ENCODE measurements around the gene SIPA1L2.

Gene SIPA1L2

GRCh38 chr1:232675898-232676297 lies 46.0 kb upstream of the SIPA1L2 start:
- Histone ChIP-seq H4K20me1 (ENCODE audit: low read depth, low read length) (no peaks in the 10 kb centered on the region), H3K9me3 (ENCODE audit: insufficient read depth, low read length) (no peaks in the 10 kb centered on the region), H3K9ac (ENCODE audit: low read length) (no peak overlapping the region), H3K4me2 (ENCODE audit: low read depth, low read length, poor library complexity, severe bottlenecking) (no peak overlapping the region), H3K79me2 (ENCODE audit: insufficient read depth, low read length) (no peaks in the 10 kb centered on the region), H2AFZ (ENCODE audit: low read depth, low read length, severe bottlenecking) (no peak overlapping the region), H3K36me3 (ENCODE audit: low read length) (no peaks in the 10 kb centered on the region), H3K27ac (ENCODE audit: low read depth, low read length) (no peak overlapping the region), H3K27me3 (ENCODE audit: low read length) (no peaks in the 10 kb centered on the region), H3F3A (ENCODE audit: insufficient read depth) (no peaks in the 10 kb centered on the region), H3K4me3 (ENCODE audit: insufficient read depth, low read length, poor library complexity, severe bottlenecking) (no peak overlapping the region), H3K9me2 (replicated peaks; ENCODE audit: insufficient read depth, low read length) (no peaks in the 10 kb centered on the region)
- TF ChIP-seq EZH2phosphoT487 (conservative IDR thresholded peaks at IDR 0.05; ENCODE audit: low read length) = no peak
- no peak for TF ChIP-seq CTCF (IDR thresholded peaks at IDR 0.05; ENCODE audit: insufficient read depth, low read length, poor library complexity, severe bottlenecking)

- H3K9me2 ChIP-seq (replicated peaks; ENCODE audit: insufficient read depth, low read length) = no peaks in the 10 kb centered on the region
- no peaks in the 10 kb centered on the region for H3K36me3 ChIP-seq (ENCODE audit: low read length)
- H3K4me2 ChIP-seq (ENCODE audit: low read depth, low read length, poor library complexity, severe bottlenecking) = no peak overlapping the region
- no peaks in the 10 kb centered on the region for H3K79me2 ChIP-seq (ENCODE audit: insufficient read depth, low read length)
- H3K9ac ChIP-seq (ENCODE audit: low read length) = no peak overlapping the region
- no peak overlapping the region for H3K4me3 ChIP-seq (ENCODE audit: insufficient read depth, low read length, poor library complexity, severe bottlenecking)
- no peaks in the 10 kb centered on the region for H3K27me3 ChIP-seq (ENCODE audit: low read length)
- TF ChIP-seq CTCF (IDR thresholded peaks at IDR 0.05; ENCODE audit: insufficient read depth, low read length, poor library complexity, severe bottlenecking) = no peak
- TF ChIP-seq EZH2phosphoT487 (conservative IDR thresholded peaks at IDR 0.05; ENCODE audit: low read length) = no peak
- H3K27ac ChIP-seq (ENCODE audit: low read depth, low read length) = no peak overlapping the region
- no peak overlapping the region for H2AFZ ChIP-seq (ENCODE audit: low read depth, low read length, severe bottlenecking)
- H4K20me1 ChIP-seq (ENCODE audit: low read depth, low read length) = no peaks in the 10 kb centered on the region
- no peaks in the 10 kb centered on the region for H3F3A ChIP-seq (ENCODE audit: insufficient read depth)
- no peaks in the 10 kb centered on the region for H3K9me3 ChIP-seq (ENCODE audit: insufficient read depth, low read length)
Observed at GRCh38 chr1:232675260-232675659, 45.3 kb upstream of the SIPA1L2 start.

GRCh38 chr1:232673256-232673655 lies 43.3 kb upstream of the SIPA1L2 start:
- H4K20me1 ChIP-seq (ENCODE audit: low read depth, low read length) = no peaks in the 10 kb centered on the region
- no peaks in the 10 kb centered on the region for H3K79me2 ChIP-seq (ENCODE audit: insufficient read depth, low read length)
- H3K9ac ChIP-seq (ENCODE audit: low read length) = no peak overlapping the region
- TF ChIP-seq EZH2phosphoT487 (conservative IDR thresholded peaks at IDR 0.05; ENCODE audit: low read length) (no peak), CTCF (IDR thresholded peaks at IDR 0.05; ENCODE audit: insufficient read depth, low read length, poor library complexity, severe bottlenecking) (no peak)
- H3K27me3 ChIP-seq (ENCODE audit: low read length) = no peaks in the 10 kb centered on the region
- H3F3A ChIP-seq (ENCODE audit: insufficient read depth) = no peaks in the 10 kb centered on the region
- H3K9me2 ChIP-seq (replicated peaks; ENCODE audit: insufficient read depth, low read length) = no peaks in the 10 kb centered on the region
- no peaks in the 10 kb centered on the region for H3K36me3 ChIP-seq (ENCODE audit: low read length)
- no peak overlapping the region for H3K4me2 ChIP-seq (ENCODE audit: low read depth, low read length, poor library complexity, severe bottlenecking)
- no peak overlapping the region for H3K4me3 ChIP-seq (ENCODE audit: insufficient read depth, low read length, poor library complexity, severe bottlenecking)
- H3K27ac ChIP-seq (ENCODE audit: low read depth, low read length) = no peak overlapping the region
- H2AFZ ChIP-seq (ENCODE audit: low read depth, low read length, severe bottlenecking) = no peak overlapping the region
- no peaks in the 10 kb centered on the region for H3K9me3 ChIP-seq (ENCODE audit: insufficient read depth, low read length)

Data from SU-DHL-6 (cell line).